NCI-H1930 (cell line): ENCODE measurements around the gene ABLIM3.

Experiments
- DNase-seq, 2 experiments: peaks; one replicate each; lab custom pipeline; 2025; lab: John Stamatoyannopoulos, UW

The ABLIM3 gene

GRCh38 chr5:149133795-149134777 lies 7.2 kb upstream of the ABLIM3 start:
- DNase-seq = no peak

- DNase-seq = no peak
Measured at GRCh38 chr5:149134778-149135500, 6.4 kb upstream of the ABLIM3 start.

- DNase-seq = no peak
Measured at GRCh38 chr5:149135536-149136201, 5.6 kb upstream of the ABLIM3 start.

- DNase-seq = no peak
Measured at GRCh38 chr5:149138182-149138923, 2.9 kb upstream of the ABLIM3 start.

- no peak for DNase-seq
Measured at GRCh38 chr5:149140197-149141002, 893 bp upstream of the ABLIM3 start.

GRCh38 chr5:149141957-149142851 lies 911 bp downstream of the ABLIM3 start:
- no peak for DNase-seq

GRCh38 chr5:149143470-149143869 lies 2.2 kb downstream of the ABLIM3 start:
- no peak for DNase-seq

- no peak for DNase-seq
Measured at GRCh38 chr5:149144637-149145036, 3.3 kb downstream of the ABLIM3 start.

- no peak for DNase-seq
Measured at GRCh38 chr5:149145138-149145537, 3.8 kb downstream of the ABLIM3 start.

GRCh38 chr5:149147676-149148075 lies 6.4 kb downstream of the ABLIM3 start:
- no peak for DNase-seq

- DNase-seq = no peak
Measured at GRCh38 chr5:149149942-149150341, 8.6 kb downstream of the ABLIM3 start.

GRCh38 chr5:149150457-149150856 lies 9.2 kb downstream of the ABLIM3 start:
- DNase-seq = no peak

- no peak for DNase-seq
Measured at GRCh38 chr5:149151717-149152116, 10.4 kb downstream of the ABLIM3 start.

GRCh38 chr5:149152317-149152746 lies 11.0 kb downstream of the ABLIM3 start:
- no peak for DNase-seq

GRCh38 chr5:149153193-149153750 lies 12.0 kb downstream of the ABLIM3 start:
- no peak for DNase-seq

GRCh38 chr5:149153751-149154610 lies 12.7 kb downstream of the ABLIM3 start:
- DNase-seq = no peak

- DNase-seq = no peak
Measured at GRCh38 chr5:149154650-149155049, 13.4 kb downstream of the ABLIM3 start.

- DNase-seq = no peak
Measured at GRCh38 chr5:149156435-149157083, 15.3 kb downstream of the ABLIM3 start.
